Measurements from ENCODE around the gene SLC6A18. TPM values are rescaled to one million over a fixed set of nuclear protein-coding genes. Genes with fewer than 3 reads are reported as not detected.

The SLC6A18 gene
- total RNA-seq, 2 donors from 2014 or later, result 0.27 TPM; not detected in 1

- no peaks in the 10 kb centered on the region for H3K9me3 ChIP-seq
- no peak for TF ChIP-seq CTCF (IDR thresholded peaks at IDR 0.05)
- H3K9ac ChIP-seq (ENCODE audit: low read depth in 2 of 2, low read length in 2 of 2), result no peak overlapping the region
- H3K27me3 ChIP-seq, result peaks cover 9% of the 10 kb centered on the region
- H3K27ac ChIP-seq, result no peak overlapping the region
- peaks cover 3% of the 10 kb centered on the region for H3K4me1 ChIP-seq
- no peak overlapping the region for H3K4me3 ChIP-seq
- DNase-seq, result peak; percentile 15
- intact Hi-C loops (cut with DNase I), result no loop called here
- no peaks in the 10 kb centered on the region for H3K36me3 ChIP-seq
These were observed 67.8 kb downstream of the SLC6A18 start for GRCh38 chr5:1292846-1293415.

GRCh38 chr5:1293416-1294205, 68.4 kb downstream of the SLC6A18 start:
- DNase-seq, result peak; percentile 16
- Histone ChIP-seq H3K4me1 (peaks cover 3% of the 10 kb centered on the region), H3K36me3 (no peaks in the 10 kb centered on the region), H3K9me3 (no peaks in the 10 kb centered on the region), H3K27me3 (peaks cover 9% of the 10 kb centered on the region), H3K4me3 (no peak overlapping the region), H3K9ac (ENCODE audit: low read depth in 2 of 2, low read length in 2 of 2) (no peak overlapping the region), H3K27ac (no peak overlapping the region)
- no peak for TF ChIP-seq CTCF (IDR thresholded peaks at IDR 0.05)
- intact Hi-C loops (cut with DNase I), result no loop called here

GRCh38 chr5:1294206-1294834, 69.1 kb downstream of the SLC6A18 start:
- intact Hi-C loops (cut with DNase I), result no loop called here
- H3K4me3 ChIP-seq, result peak overlapping the region; percentile 24
- peaks cover 3% of the 10 kb centered on the region for H3K4me1 ChIP-seq
- no peaks in the 10 kb centered on the region for H3K9me3 ChIP-seq
- H3K36me3 ChIP-seq, result no peaks in the 10 kb centered on the region
- no peak overlapping the region for H3K27ac ChIP-seq
- no peak for TF ChIP-seq CTCF (IDR thresholded peaks at IDR 0.05)
- peaks cover 9% of the 10 kb centered on the region for H3K27me3 ChIP-seq
- peak; percentile 19 for DNase-seq
- no peak overlapping the region for H3K9ac ChIP-seq (ENCODE audit: low read depth in 2 of 2, low read length in 2 of 2)

GRCh38 chr5:1294835-1295649, 69.9 kb downstream of the SLC6A18 start, which contains the start of gene TERT:
TERT (minus strand) TSS chr5:1295068; CDS start chr5:1294989, 79 bp downstream.
- no peaks in the 10 kb centered on the region for H3K9me3 ChIP-seq
- no peaks in the 10 kb centered on the region for H3K36me3 ChIP-seq
- TF ChIP-seq CTCF (IDR thresholded peaks at IDR 0.05), result no peak
- H3K27ac ChIP-seq, result no peak within 1 kb of the TSS
- H3K4me3 ChIP-seq, result peak within 1 kb of the TSS; percentile 24
- intact Hi-C loops (cut with DNase I), result no loop called here
- peaks cover 9% of the 10 kb centered on the region for H3K27me3 ChIP-seq
- no peak within 1 kb of the TSS for H3K9ac ChIP-seq (ENCODE audit: low read depth in 2 of 2, low read length in 2 of 2)
- H3K4me1 ChIP-seq, result peaks cover 3% of the 10 kb centered on the region
- peak; percentile 78 for DNase-seq

GRCh38 chr5:1295650-1296037, 70.5 kb downstream of the SLC6A18 start:
- no peak overlapping the region for H3K4me3 ChIP-seq
- peaks cover 3% of the 10 kb centered on the region for H3K4me1 ChIP-seq
- H3K9ac ChIP-seq (ENCODE audit: low read depth in 2 of 2, low read length in 2 of 2), result no peak overlapping the region
- intact Hi-C loops (cut with DNase I), result no loop called here
- peak; percentile 15 for DNase-seq
- H3K36me3 ChIP-seq, result no peaks in the 10 kb centered on the region
- no peaks in the 10 kb centered on the region for H3K9me3 ChIP-seq
- H3K27me3 ChIP-seq, result peaks cover 9% of the 10 kb centered on the region
- no peak for TF ChIP-seq CTCF (IDR thresholded peaks at IDR 0.05)
- H3K27ac ChIP-seq, result no peak overlapping the region

Data from colonic mucosa (tissue), 4 donors.